D341Med (cell line): ENCODE data around the gene RPS21.

Source experiments
- DNase-seq: peaks from one replicate; pipeline ENCODE4 v3.0.0; 2012; ENCODE audit warnings: low spot score

RPS21 gene

GRCh38 chr20:62386383-62387218 is at the start of gene RPS21:
Gene RPS21 (plus strand): TSS chr20:62387103. CDS start chr20:62387339, 236 bp downstream.
- DNase-seq: peak; percentile 97

- no peak for DNase-seq
Measured at GRCh38 chr20:62337558-62338293, 49.2 kb upstream of the RPS21 start.

- DNase-seq: no peak
Measured at GRCh38 chr20:62338294-62338620, 48.6 kb upstream of the RPS21 start.

GRCh38 chr20:62339647-62340062 is 47.2 kb upstream of the RPS21 start:
- DNase-seq: no peak

- no peak for DNase-seq
Measured at GRCh38 chr20:62342910-62343309, 44.0 kb upstream of the RPS21 start.

- no peak for DNase-seq
Measured at GRCh38 chr20:62344092-62344491, 42.8 kb upstream of the RPS21 start.

GRCh38 chr20:62344782-62345181 is 42.1 kb upstream of the RPS21 start:
- DNase-seq: no peak

- no peak for DNase-seq
Measured at GRCh38 chr20:62345681-62346370, 41.1 kb upstream of the RPS21 start.

GRCh38 chr20:62346398-62347150 is 40.3 kb upstream of the RPS21 start:
- DNase-seq: no peak

GRCh38 chr20:62347151-62347404 is 39.8 kb upstream of the RPS21 start:
- no peak for DNase-seq

- DNase-seq: no peak
Measured at GRCh38 chr20:62347445-62347844, 39.5 kb upstream of the RPS21 start.

GRCh38 chr20:62348604-62349003 is 38.3 kb upstream of the RPS21 start:
- DNase-seq: no peak

GRCh38 chr20:62349556-62350097 is 37.3 kb upstream of the RPS21 start:
- DNase-seq: no peak

- no peak for DNase-seq
Measured at GRCh38 chr20:62350098-62350628, 36.7 kb upstream of the RPS21 start.

GRCh38 chr20:62350629-62351422 is 36.1 kb upstream of the RPS21 start:
- DNase-seq: no peak

- no peak for DNase-seq
Measured at GRCh38 chr20:62351469-62352401, 35.2 kb upstream of the RPS21 start.

GRCh38 chr20:62352402-62353288 is 34.3 kb upstream of the RPS21 start:
- peak; percentile 66 for DNase-seq

- no peak for DNase-seq
Measured at GRCh38 chr20:62353289-62354030, 33.4 kb upstream of the RPS21 start.
